Activated naive CD8-positive, alpha-beta T cell treated with anti-CD3 and anti-CD28 coated beads for 36 hours (primary cell): Measurements from ENCODE around the gene PIGA. TPM values are rescaled to one million over a fixed set of nuclear protein-coding genes. Genes with fewer than 3 reads are reported as not detected.
"Not testable (repeated sequence)": the region's sequence is repeated elsewhere in the genome, so short reads cannot be mapped to it uniquely, and the experiment has no call there.

Experiments used
- DNase-seq: peaks from one replicate; pipeline ENCODE4 v3.0.0; 2021
- H3K27ac Mint-ChIP-seq: one replicate; pipeline ENCODE4 v1.8.0; 2022; ENCODE audit warnings: mild to moderate bottlenecking, moderate library complexity, mixed read lengths
- H3K27me3 Mint-ChIP-seq: one replicate; pipeline ENCODE4 v1.8.0; 2022; ENCODE audit warnings: mild to moderate bottlenecking, mixed read lengths
- H3K36me3 Mint-ChIP-seq: one replicate; pipeline ENCODE4 v1.8.0; 2021; ENCODE audit warnings: mild to moderate bottlenecking, mixed read lengths
- H3K4me1 Mint-ChIP-seq: one replicate; pipeline ENCODE4 v1.8.0; 2021; ENCODE audit warnings: mixed read lengths
- H3K4me3 Mint-ChIP-seq: one replicate; pipeline ENCODE4 v1.8.0; 2022; ENCODE audit warnings: mild to moderate bottlenecking, moderate library complexity, mixed read lengths
- H3K9me3 Mint-ChIP-seq: one replicate; pipeline ENCODE4 v1.8.0; 2022; ENCODE audit warnings: mixed read lengths
- total RNA-seq, 2 experiments: library from RNA; stranded (reverse); gene quantifications; one replicate each; pipeline ENCODE4 v1.2.3, GENCODE V29; 2021

Gene PIGA
- total RNA-seq, 2 experiments from 2014 or later, result 28.1 to 30.7 TPM

- Mint-ChIP-seq H3K4me1 (peaks cover 4% of the 10 kb centered on the region), H3K27ac (no peak overlapping the region), H3K9me3 (no peaks in the 10 kb centered on the region), H3K4me3 (no peak overlapping the region), H3K36me3 (no peaks in the 10 kb centered on the region), H3K27me3 (peaks cover 14% of the 10 kb centered on the region)
- DNase-seq, result no peak
These were observed 5.5 kb upstream of the PIGA start for GRCh38 chrX:15340867-15341266.

GRCh38 chrX:15336023-15336413 lies 695 bp upstream of the PIGA start:
- peak overlapping the region; percentile 81 for H3K27ac Mint-ChIP-seq
- H3K36me3 Mint-ChIP-seq, result peaks cover 2% of the 10 kb centered on the region
- peak; percentile 32 for DNase-seq
- H3K4me3 Mint-ChIP-seq, result peak overlapping the region; percentile 88
- peaks cover 8% of the 10 kb centered on the region for H3K4me1 Mint-ChIP-seq
- no peaks in the 10 kb centered on the region for H3K9me3 Mint-ChIP-seq
- peaks cover 9% of the 10 kb centered on the region for H3K27me3 Mint-ChIP-seq

- H3K27me3 Mint-ChIP-seq, result peaks cover 5% of the 10 kb centered on the region
- no peak for DNase-seq
- peaks cover 2% of the 10 kb centered on the region for H3K36me3 Mint-ChIP-seq
- peak overlapping the region; percentile 88 for H3K4me3 Mint-ChIP-seq
- H3K4me1 Mint-ChIP-seq, result peaks cover 8% of the 10 kb centered on the region
- no peaks in the 10 kb centered on the region for H3K9me3 Mint-ChIP-seq
- H3K27ac Mint-ChIP-seq, result peak overlapping the region; percentile 91
These were observed 762 bp downstream of the PIGA start for GRCh38 chrX:15334561-15334960.

GRCh38 chrX:15328821-15329220 lies 6.5 kb downstream of the PIGA start:
- Mint-ChIP-seq H3K36me3 (peaks cover 2% of the 10 kb centered on the region), H3K9me3 (no peaks in the 10 kb centered on the region), H3K27ac (no peak overlapping the region), H3K27me3 (no peaks in the 10 kb centered on the region), H3K4me3 (no peak overlapping the region), H3K4me1 (peaks cover 7% of the 10 kb centered on the region)
- no peak for DNase-seq

- peaks cover 2% of the 10 kb centered on the region for H3K36me3 Mint-ChIP-seq
- no peak overlapping the region for H3K4me3 Mint-ChIP-seq
- no peaks in the 10 kb centered on the region for H3K27me3 Mint-ChIP-seq
- peaks cover 7% of the 10 kb centered on the region for H3K4me1 Mint-ChIP-seq
- no peak overlapping the region for H3K27ac Mint-ChIP-seq
- no peak for DNase-seq
- H3K9me3 Mint-ChIP-seq, result no peaks in the 10 kb centered on the region
These were observed 7.2 kb downstream of the PIGA start for GRCh38 chrX:15328131-15328530.

GRCh38 chrX:15322472-15322871 lies 12.9 kb downstream of the PIGA start:
- Mint-ChIP-seq H3K9me3 (no peaks in the 10 kb centered on the region), H3K27me3 (no peaks in the 10 kb centered on the region), H3K36me3 (peaks cover 12% of the 10 kb centered on the region), H3K27ac (no peak overlapping the region), H3K4me3 (no peak overlapping the region), H3K4me1 (no peaks in the 10 kb centered on the region)
- DNase-seq, result no peak

GRCh38 chrX:15322072-15322471 lies 13.3 kb downstream of the PIGA start:
- Mint-ChIP-seq H3K4me1 (no peaks in the 10 kb centered on the region), H3K27me3 (no peaks in the 10 kb centered on the region), H3K36me3 (peaks cover 12% of the 10 kb centered on the region), H3K27ac (no peak overlapping the region), H3K4me3 (no peak overlapping the region), H3K9me3 (no peaks in the 10 kb centered on the region)
- DNase-seq, result no peak

- H3K4me3 Mint-ChIP-seq, result no peak overlapping the region
- no peaks in the 10 kb centered on the region for H3K4me1 Mint-ChIP-seq
- DNase-seq, result no peak
- H3K36me3 Mint-ChIP-seq, result peaks cover 12% of the 10 kb centered on the region
- H3K27me3 Mint-ChIP-seq, result no peaks in the 10 kb centered on the region
- H3K9me3 Mint-ChIP-seq, result no peaks in the 10 kb centered on the region
- H3K27ac Mint-ChIP-seq, result no peak overlapping the region
These were observed 13.9 kb downstream of the PIGA start for GRCh38 chrX:15321447-15321846.

- H3K36me3 Mint-ChIP-seq, result peaks cover 12% of the 10 kb centered on the region
- H3K9me3 Mint-ChIP-seq, result no peaks in the 10 kb centered on the region
These were observed 15.0 kb downstream of the PIGA start for GRCh38 chrX:15320297-15320696.

GRCh38 chrX:15319075-15319474 lies 16.2 kb downstream of the PIGA start:
- Mint-ChIP-seq H3K9me3 (no peaks in the 10 kb centered on the region), H3K27ac (no peak overlapping the region), H3K4me3 (no peak overlapping the region), H3K27me3 (no peaks in the 10 kb centered on the region), H3K36me3 (peaks cover 12% of the 10 kb centered on the region), H3K4me1 (no peaks in the 10 kb centered on the region)
- no peak for DNase-seq

More at GRCh38 chrX:15320297-15320696, 15.0 kb downstream of the PIGA start:
- no peak overlapping the region for H3K27ac Mint-ChIP-seq
- H3K4me3 Mint-ChIP-seq, result no peak overlapping the region
- DNase-seq, result no peak
- H3K27me3 Mint-ChIP-seq, result no peaks in the 10 kb centered on the region
- no peaks in the 10 kb centered on the region for H3K4me1 Mint-ChIP-seq

- DNase-seq, result no peak
- H3K27ac Mint-ChIP-seq, result no peak within 1 kb of the TSS
- H3K4me1 Mint-ChIP-seq, result no peaks in the 10 kb centered on the region
- H3K9me3 Mint-ChIP-seq, result no peaks in the 10 kb centered on the region
- peaks cover 7% of the 10 kb centered on the region for H3K36me3 Mint-ChIP-seq
- no peaks in the 10 kb centered on the region for H3K27me3 Mint-ChIP-seq
- H3K4me3 Mint-ChIP-seq, result no peak within 1 kb of the TSS
These were observed 19.8 kb downstream of the PIGA start, which contains the start of gene ASB11 for GRCh38 chrX:15315509-15315908. TSS of gene ASB11 (minus strand) at chrX:15315640. CDS start at chrX:15315605, 35 bp downstream.

GRCh38 chrX:15314472-15314871 lies 20.9 kb downstream of the PIGA start:
- peaks cover 7% of the 10 kb centered on the region for H3K36me3 Mint-ChIP-seq
- no peaks in the 10 kb centered on the region for H3K27me3 Mint-ChIP-seq
- no peak overlapping the region for H3K4me3 Mint-ChIP-seq
- H3K9me3 Mint-ChIP-seq, result no peaks in the 10 kb centered on the region
- H3K27ac Mint-ChIP-seq, result no peak overlapping the region
- DNase-seq, result no peak
- H3K4me1 Mint-ChIP-seq, result no peaks in the 10 kb centered on the region

GRCh38 chrX:15311119-15311518 lies 24.2 kb downstream of the PIGA start:
- H3K4me1 Mint-ChIP-seq, result no peaks in the 10 kb centered on the region

GRCh38 chrX:15310117-15310516 lies 25.2 kb downstream of the PIGA start:
- no peaks in the 10 kb centered on the region for H3K4me1 Mint-ChIP-seq
- H3K27ac Mint-ChIP-seq, result no peak overlapping the region
- H3K27me3 Mint-ChIP-seq, result no peaks in the 10 kb centered on the region
- no peaks in the 10 kb centered on the region for H3K9me3 Mint-ChIP-seq
- H3K36me3 Mint-ChIP-seq, result no peaks in the 10 kb centered on the region
- DNase-seq, result no peak
- no peak overlapping the region for H3K4me3 Mint-ChIP-seq

More at GRCh38 chrX:15311119-15311518, 24.2 kb downstream of the PIGA start:
- no peaks in the 10 kb centered on the region for H3K9me3 Mint-ChIP-seq
- no peaks in the 10 kb centered on the region for H3K27me3 Mint-ChIP-seq
- no peak overlapping the region for H3K27ac Mint-ChIP-seq
- no peak for DNase-seq
- H3K36me3 Mint-ChIP-seq, result no peaks in the 10 kb centered on the region
- H3K4me3 Mint-ChIP-seq, result no peak overlapping the region

- not testable (repeated sequence) for DNase-seq, H3K4me3 Mint-ChIP-seq, H3K27me3 Mint-ChIP-seq, H3K27ac Mint-ChIP-seq, H3K4me1 Mint-ChIP-seq, H3K36me3 Mint-ChIP-seq, H3K9me3 Mint-ChIP-seq
These were observed 29.4 kb downstream of the PIGA start for GRCh38 chrX:15305899-15306298.

- DNase-seq, result peak; percentile 9
- H3K36me3 Mint-ChIP-seq, result no peaks in the 10 kb centered on the region
- H3K4me3 Mint-ChIP-seq, result no peak overlapping the region
- peak overlapping the region; percentile 34 for H3K27ac Mint-ChIP-seq
- H3K4me1 Mint-ChIP-seq, result peaks cover 2% of the 10 kb centered on the region
- no peaks in the 10 kb centered on the region for H3K9me3 Mint-ChIP-seq
- H3K27me3 Mint-ChIP-seq, result no peaks in the 10 kb centered on the region
These were observed 33.4 kb downstream of the PIGA start for GRCh38 chrX:15301924-15302323.
